Measurements from ENCODE around the gene PRKG1. TPM values are rescaled to one million over a fixed set of nuclear protein-coding genes. Genes with fewer than 3 reads are reported as not detected.
"Not testable (repeated sequence)": the region's sequence is repeated elsewhere in the genome, so short reads cannot be mapped to it uniquely, and the experiment has no call there.

Gene PRKG1
- total RNA-seq, 1 donor from 2014 or later: not detected

DNA sequence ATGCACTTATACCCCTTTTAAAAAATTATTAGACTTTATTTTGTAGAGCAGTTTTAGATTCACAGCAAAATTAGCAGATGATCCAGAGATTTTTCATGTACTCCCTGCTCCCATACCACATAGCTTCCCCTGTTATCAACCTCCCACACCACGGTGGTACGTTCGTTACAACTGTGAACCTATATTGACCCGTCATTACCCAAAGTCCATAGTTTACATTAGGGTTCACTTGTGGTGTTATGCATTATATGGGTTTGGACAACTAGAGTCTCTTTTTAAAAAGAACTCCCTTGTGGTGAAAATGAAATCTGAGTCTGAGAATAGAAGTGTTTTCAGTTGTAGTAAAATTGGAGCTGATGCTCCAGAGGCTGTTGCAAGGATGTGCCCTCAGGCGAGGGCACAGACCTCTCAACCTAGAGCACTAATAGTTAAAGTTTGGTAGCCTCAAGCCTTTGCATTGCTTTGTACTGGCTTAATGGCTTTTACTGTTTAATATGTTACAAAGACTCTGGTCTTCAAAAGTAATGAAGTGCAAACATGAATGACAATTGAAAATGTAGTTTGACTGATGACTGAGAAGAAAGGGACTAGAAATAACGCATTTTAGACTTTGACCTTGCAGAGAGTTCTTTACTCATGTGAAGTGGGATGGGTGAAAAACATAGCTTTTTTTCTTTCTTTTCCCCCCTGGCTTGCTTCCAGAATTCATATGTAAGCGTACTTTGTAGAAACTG lies 655.7 kb downstream of the PRKG1 start:
- intact Hi-C loops (cut with micrococcal nuclease): no loop called here

DNA sequence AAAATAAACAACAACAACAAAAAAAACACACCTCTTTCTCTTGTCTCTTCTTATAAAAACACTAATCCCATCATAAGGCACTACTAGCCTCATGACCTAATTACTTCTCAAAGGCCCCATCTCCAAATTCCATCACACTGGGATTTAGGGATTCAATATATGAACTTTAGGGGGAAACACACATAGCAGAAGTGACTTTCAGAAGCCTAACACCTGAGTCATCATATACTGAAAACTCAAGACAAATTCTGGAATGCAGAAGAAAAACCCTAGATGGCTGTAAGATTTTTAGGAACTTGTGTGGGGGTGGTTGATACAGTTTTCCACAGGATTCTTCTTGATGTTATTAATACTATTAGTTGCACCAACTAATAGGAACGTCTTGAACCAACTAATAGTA lies 658.8 kb downstream of the PRKG1 start:
- intact Hi-C loops (cut with micrococcal nuclease): no loop called here

DNA sequence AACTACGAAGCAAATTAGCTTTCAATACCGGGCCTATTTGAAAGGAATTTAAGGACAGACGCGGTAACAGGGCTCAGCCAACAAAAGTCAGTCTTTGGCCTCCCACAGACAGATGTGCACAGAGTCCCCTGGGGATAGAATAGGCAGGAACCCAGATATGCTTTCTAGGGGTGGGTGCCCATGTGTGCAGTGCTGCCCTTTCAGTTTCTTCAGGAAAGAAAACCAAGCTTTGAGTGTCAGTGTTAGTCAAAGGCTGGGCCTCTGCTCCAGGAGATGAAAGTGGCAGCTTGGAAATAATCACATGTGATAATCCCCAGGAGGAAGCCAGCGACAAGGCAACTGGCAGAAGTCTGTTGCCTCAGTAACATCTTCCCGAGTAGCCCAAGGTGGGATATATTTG lies 668.9 kb downstream of the PRKG1 start:
- intact Hi-C loops (cut with micrococcal nuclease): no loop called here

DNA sequence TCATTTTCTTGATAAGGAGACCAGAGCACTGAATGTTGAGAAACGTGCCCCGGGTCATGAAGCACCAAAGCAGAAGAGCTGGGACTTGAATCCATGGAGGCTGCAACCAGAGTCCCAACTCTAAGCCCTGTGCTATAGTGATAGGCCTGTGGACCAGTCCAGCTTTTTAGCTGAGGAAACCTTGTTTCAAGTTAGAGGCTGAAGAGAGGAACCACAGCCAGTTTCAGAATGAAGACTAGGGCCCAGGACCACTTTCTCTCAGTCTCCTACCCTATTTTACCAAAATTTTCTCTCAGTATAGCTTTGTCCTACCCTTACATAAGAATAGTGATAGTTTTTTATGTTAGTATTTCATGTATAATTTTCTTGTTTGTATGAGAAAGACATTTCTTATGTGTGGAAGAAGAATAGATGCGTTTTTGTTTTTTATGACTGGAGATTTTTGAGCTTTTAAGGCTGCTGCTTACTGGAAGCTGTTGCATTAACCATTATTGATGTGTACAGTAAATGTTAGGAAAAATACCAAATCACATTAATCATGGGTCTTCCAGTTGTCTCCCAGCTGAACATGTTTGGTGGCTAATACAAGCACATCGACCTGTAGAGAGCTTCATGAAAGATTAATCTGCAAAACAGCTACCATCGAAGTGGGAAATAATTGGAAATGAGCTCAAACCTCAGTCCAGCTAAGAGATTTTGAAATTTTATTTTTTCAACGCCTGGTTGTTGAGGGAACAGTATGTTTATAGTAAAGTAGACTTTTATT lies 670.1 kb downstream of the PRKG1 start:
- intact Hi-C loops (cut with micrococcal nuclease): no loop called here

DNA sequence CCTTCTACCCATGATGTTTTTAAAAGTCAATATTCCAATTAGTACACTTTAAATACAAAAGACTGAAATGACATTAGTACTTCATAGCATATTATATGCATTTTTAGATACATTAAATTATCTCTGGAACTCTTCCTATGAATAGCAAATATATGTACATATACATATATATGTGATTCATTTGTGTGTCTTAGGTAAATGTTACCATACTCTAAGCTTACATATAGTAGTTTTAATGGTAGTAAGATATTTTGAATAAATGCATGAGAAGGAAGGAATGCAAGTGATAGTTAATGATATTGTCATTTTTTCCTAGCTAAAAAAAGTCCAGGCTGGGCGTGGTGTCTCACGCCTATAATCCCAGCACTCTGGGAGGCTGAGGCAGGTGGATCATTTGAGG lies 671.1 kb downstream of the PRKG1 start:
- intact Hi-C loops (cut with micrococcal nuclease): no loop called here

DNA sequence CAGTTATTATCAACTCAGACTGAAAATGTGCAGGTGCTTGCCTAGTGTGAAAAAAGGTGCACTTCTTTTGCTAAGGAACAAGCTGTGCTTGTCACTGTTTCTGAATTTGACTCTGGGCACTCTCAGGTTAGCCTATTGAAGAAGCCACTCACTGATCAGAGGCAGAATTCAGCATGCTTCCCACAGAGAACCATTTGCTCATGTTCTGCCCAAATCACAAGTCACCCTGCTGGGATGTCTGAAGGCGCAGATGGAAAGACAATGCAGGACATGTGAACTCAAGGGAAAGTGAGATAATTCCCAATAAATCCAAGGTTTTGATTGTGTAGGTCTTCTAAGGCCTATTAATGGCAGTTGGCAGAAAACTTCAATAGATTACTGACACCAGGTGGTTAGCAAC lies 672.9 kb downstream of the PRKG1 start:
- intact Hi-C loops (cut with micrococcal nuclease): no loop called here

DNA sequence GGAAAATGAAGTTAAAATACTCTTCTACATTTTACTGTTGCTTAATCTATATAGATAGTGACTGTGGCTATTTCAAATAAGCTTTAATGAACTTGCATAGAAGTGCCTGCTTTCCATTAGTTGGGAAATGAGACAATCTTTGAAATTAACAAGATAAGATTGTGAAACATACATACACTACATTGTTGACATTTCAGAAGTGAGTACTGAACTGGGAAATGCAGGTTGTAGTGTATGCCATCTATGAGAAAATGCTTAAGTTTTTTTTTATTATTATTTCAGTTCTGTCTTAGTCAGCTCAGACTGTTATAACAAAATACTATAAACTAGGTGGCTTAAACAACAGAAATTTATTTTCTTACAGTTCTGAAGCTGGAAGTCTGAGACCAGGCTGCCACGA lies 674.7 kb downstream of the PRKG1 start:
- intact Hi-C loops (cut with micrococcal nuclease): no loop called here

DNA sequence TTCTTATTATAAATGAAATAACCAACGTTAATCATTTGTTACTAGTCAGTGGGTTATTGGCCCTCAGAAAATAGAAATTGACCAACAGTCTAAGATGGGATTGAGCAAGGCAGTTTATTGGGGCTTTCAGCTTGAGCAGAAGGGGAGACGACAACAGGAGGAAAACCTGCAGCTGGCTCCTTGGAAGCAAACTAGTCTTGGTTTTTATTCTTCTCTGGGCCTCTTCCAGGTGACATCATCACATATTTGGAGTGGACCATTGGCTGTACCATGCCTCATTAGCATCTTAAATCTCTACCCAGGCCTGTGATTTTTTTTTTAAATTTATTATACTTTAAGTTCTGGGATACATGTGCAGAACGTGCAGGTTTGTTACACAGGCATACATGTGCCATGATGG lies 684.1 kb downstream of the PRKG1 start:
- intact Hi-C loops (cut with micrococcal nuclease): no loop called here

DNA sequence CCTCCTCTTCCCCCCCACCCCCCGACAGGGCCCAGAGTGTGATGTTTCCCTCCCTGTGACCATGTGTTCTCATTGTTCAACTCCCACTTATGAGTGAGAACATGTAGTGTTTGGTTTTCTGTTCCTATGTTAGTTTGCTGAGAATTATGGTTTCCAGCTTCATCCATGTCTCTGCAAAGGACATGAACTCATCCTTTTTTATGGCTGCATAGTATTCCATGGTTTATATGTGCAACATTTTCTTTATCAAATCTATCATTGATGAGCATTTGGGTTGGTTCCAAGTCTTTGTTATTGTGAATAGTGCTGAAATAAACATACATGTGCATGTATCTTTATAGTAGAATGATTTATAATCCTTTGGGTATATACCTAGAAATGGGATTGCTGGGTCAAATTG lies 684.6 kb downstream of the PRKG1 start:
- intact Hi-C loops (cut with micrococcal nuclease): not testable (repeated sequence)

DNA sequence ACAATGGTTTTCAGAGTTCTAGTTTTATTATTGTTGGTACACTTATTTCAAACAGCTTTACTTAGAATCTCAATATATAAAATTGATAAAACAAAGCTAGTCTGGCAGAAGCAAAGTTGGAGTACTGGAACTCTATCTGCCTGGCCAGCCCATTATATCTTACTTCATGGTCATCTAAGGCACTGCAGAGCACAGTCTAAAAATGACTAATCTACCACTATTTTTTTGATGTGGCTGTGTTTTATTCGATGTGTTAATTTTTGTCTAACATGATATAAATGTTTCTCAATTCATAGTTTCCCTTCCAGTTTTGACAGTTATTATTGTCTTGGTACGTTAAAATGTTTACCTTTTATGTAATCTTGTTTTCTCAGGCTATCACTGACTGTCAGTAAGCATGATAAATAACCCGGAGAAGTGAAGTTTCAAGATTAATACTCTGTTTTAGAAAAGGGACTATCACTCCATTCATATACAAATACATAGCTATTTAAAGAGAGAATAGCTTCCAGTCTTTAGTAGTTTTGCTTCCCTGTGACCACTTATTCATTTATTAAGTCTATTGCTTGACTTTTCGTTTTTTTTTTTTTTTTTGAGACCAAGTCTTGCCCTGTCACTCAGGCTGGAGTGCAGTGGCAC lies 685.7 kb downstream of the PRKG1 start:
- intact Hi-C loops (cut with micrococcal nuclease): no loop called here

DNA sequence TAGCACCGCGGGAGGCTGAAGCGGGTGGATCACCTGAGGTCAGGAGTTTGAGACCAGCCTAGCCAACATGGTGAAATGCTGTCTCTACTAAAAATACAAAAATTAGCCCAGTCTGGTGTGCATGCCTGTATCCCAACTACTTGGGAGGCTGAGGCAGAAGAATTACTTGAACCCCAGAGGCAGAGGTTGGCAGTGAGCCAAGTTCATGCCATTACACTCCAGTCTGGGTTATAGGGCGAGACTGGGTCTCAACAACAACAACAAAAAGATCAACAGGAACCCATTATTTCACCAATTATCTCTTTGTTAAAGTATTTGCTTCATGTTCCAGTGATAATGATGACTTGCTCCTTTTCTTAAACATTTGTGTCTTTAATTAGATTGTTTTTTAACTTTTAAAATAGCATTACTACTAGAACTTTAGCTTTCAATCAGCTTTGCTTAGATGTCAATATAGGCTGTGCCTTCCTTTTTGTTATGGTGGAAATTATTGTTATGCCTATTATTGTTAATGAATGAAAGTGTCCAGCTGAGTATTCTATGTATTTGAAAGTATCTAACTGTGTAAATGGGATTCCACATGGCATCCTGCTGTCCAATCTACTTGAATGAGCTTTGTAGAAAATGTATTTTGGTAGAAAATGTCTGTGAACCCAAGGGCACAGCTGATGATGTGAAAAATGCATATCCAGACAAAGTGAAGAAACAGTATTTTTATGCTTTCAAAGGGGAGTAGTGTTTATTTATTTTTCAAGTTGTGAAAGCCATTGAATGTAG lies 686.8 kb downstream of the PRKG1 start:
- intact Hi-C loops (cut with micrococcal nuclease): no loop called here

DNA sequence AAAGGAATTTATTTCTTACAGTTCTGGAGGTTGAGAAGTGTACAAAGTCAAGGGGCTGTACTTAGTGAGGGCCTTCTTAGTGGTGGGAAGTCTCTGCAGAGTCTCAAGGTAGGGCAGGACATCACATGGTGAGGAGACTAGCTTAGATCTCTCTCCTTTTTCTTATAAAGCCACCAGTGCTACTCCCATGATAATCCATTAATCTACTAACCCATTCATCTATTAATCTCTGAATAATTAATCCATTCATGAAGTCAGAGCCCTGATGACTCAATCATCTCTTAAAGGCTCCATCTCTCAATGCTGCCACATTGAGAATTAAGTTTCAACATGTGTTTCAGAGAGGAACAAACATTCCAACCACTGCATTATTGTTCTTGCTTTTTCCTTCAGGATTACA lies 689.5 kb downstream of the PRKG1 start:
- intact Hi-C loops (cut with micrococcal nuclease): no loop called here

DNA sequence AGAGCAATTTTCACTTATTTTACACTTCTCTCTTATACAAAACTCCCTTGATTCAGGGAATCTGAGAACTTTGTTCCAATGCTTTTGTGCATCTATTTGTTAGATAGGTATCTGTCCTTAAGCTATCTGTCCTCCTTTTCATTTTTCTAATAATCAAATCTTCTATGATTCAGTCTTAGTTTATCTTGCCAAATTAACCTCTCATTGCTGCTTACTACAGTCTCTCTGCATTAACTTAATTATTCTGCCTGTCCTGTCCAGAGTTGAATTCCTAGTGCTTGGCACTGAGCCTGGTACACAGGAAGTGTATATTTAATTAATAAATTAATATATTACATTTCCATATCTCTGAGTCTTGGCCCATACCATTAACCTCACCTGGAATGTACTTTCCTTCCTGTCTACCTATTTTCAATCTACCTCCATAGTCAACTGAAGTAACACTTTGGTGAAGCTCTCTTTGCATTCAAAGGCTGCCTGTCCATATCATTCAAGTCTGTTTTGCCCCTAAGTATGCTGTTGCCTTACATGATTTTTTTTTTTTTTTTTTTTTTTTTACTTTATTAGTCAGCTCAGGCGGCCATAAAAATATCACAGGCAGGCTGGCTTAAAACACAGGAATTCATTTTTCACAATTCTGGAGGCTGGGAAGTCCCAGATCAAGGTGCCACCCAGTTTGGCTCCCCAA lies 691.1 kb downstream of the PRKG1 start:
- intact Hi-C loops (cut with micrococcal nuclease): no loop called here

DNA sequence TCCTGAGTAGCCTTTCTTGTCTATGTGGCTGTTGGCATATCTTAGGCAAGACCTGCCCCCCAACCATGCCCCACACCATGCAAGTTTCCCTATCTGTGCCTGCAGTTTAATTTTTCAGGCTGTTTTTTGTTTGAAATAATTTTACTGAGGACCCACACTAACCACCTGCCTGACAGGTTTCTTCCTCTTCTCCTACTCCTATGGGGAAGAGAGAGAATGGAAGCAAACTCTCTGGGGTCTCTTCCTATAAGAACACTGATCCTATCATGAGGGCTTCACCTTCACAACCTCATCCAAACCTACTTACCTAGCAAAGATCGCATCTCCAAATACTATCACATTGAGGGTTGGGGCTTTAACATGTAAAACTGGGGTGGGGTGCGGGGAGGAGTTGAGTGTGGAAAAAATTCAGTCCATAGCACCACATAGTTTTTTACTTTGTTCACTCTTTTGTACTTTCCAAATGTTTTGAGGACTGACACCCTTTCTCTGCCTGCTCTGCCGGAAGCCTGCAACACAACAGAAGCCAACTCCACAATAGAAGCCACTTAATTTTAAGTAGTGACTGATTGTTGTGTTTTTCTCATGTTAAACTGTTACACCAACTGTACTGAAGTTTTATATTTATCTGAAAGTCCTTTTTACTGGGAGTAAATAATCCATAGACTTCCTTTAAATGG lies 692.3 kb downstream of the PRKG1 start:
- intact Hi-C loops (cut with micrococcal nuclease): no loop called here

DNA sequence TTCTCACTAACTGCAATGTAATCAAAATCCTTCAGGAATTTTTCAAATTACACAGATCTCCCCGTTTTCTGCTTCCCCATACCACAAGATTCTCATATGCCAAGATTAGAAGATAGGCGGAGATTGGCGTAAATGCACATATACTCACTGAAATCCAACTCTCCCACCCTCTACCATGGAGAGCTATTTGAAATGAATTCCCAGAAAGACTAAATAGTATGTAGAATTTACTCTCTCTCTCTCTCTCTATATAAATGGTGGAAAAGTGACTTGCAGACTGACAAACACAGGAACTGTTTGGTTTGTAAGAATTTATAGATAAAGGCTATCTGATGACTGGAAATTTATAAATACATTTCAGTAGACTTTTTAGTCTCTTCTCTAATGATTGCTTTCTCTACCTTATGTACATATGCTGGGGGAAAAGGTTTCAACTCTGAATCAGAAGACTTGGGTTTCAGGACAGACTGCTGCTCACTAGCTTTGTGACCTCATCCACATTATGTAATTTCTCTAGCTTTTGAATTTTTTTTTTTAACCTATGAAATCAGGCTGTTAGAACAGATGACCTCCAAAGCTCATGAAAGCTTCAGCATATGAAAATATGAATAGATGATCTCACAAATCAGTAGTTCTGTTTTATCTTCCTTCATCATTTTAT lies 692.9 kb downstream of the PRKG1 start:
- intact Hi-C loops (cut with micrococcal nuclease): no loop called here

DNA sequence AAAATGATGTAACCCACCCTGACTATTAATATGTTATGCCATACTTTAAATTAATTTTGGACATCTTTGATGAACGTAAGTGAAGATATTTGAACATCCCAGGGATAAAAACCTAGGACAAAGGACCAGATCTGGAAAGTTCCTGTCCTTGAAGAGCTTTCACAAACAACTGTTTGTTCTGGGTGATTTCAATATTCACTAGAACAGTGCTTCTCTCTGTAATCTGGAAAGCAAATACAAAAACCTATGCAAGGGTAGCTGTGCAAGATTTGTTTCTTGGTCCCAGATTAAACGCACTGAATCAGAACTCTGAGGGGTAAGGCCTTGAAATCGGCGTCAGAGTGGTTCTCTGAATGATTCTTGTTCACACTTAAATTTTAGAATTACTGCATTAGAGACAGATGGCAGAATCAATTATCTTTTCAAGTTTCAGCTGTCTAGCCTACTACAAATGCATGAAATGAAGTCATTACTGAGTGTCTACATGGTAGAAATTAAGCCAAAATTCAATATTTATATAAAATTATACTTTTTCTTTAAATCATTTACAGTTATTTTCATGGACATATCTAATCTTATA lies 694.7 kb downstream of the PRKG1 start:
- intact Hi-C loops (cut with micrococcal nuclease): no loop called here

DNA sequence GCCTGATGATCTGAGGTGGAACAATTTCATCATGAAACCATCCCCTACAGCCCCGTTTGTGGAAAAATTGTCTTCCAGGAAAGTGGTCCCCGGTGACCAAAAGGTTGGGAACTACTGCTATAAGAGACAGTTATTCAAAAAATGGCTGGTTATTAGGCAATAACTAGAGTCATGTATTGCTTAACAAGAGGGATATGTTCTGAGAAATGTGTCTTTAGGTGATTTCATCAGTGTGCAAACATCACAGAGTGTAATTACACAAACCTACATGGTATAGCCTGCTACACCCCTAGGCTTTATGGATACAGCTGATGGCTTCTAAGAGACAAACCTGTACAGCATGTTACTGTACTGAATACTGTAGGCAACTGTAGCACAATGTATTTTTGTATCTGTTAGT lies 696.4 kb downstream of the PRKG1 start:
- intact Hi-C loops (cut with micrococcal nuclease): no loop called here

DNA sequence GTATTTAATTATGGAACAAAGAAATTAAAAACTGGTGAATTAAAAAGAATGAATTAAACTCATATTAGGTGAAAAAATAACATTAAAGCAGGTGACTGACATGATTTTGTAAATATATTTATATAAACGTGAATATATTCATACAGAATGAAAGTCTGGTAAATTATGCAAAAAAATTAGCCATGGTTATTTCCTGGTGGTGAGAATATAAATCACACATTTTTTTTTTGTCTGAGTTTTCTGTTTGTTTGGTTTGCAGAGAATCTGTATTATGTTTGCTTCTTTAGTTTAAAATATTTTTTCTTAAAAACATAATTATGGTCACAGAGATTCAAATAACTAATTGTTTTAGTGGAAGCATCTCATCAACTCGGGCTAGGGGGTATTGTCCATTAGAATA lies 698.1 kb downstream of the PRKG1 start:
- intact Hi-C loops (cut with micrococcal nuclease): no loop called here

DNA sequence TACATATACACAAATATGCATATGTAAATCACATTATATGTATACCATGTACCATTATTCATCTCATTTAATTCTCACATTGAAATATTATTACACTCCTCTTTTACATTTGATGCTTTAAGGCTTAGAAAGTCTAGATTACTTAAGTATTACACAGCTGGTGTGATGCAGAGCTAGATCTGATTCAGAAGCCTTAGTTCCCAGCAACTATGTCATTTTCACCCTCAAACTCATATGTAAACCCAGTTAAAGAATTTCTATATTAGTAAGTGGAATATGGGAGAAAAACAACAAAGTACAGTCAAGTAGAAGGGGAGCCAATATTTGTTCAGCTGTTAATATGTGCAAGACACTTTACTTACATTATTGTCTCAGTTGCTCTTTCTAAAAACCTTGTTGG lies 699.4 kb downstream of the PRKG1 start:
- intact Hi-C loops (cut with micrococcal nuclease): no loop called here

DNA sequence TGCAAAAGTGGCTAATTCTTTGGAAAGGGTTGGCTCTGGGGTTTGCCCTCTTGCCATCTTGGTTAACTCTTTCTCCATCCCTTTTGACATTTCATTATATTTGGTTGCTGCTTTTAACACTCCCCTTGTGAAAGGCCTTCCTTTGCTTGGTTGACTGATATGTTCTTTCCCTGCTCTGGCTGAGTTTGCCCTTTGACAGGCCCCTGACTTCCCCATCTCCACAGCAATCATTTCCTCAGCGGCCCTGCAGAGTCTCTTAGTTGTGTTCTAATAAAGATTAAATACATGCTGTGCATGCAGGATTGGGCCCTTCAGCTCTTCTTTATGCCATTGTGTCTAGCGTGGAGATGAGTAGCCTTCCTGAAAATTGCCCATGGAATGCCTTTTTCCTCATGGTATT lies 709.7 kb downstream of the PRKG1 start:
- intact Hi-C loops (cut with micrococcal nuclease): no loop called here
